SK-N-SH (cell line): ENCODE results near the gene NEK9.
"Not testable (repeated sequence)": the region's sequence is repeated elsewhere in the genome, so short reads cannot be mapped to it uniquely, and the experiment has no call there.

ENCODE experiments used
- CTCF ChIP-seq: fragments of 200-600 bp; sonication (generic); IDR thresholded peaks from 2 replicates; pipeline ENCODE4 v1.6.1; 2017; ENCODE audit warnings: antibody characterized with exemption, mild to moderate bottlenecking, moderate library complexity
- EP300 ChIP-seq, 2 experiments: IDR thresholded peaks; 2 replicates each; pipeline versions ENCODE4 v1.4.0 to v1.6.1; 2012; ENCODE audit warnings: borderline replicate concordance in 1 of 2, low read depth in 1 of 2, low read length in 1 of 2
- EZH2phosphoT487 ChIP-seq: fragments of 200-600 bp; sonication (generic); IDR thresholded peaks from 2 replicates; pipeline ENCODE4 v1.6.1; 2017; ENCODE audit warnings: low read depth, mixed run types, mild to moderate bottlenecking, antibody characterized with exemption, moderate library complexity, borderline replicate concordance
- FOXJ3 ChIP-seq: sonication (generic); formaldehyde crosslinking; IDR thresholded peaks from 2 replicates; pipeline ENCODE4 v1.5.1; 2020; ENCODE audit warnings: mild to moderate bottlenecking, missing genetic modification reagents
- MEF2A ChIP-seq: IDR thresholded peaks from 2 replicates; pipeline ENCODE4 v1.4.0; 2012; ENCODE audit warnings: low read depth, borderline replicate concordance
- REST ChIP-seq: IDR thresholded peaks from 2 replicates; pipeline ENCODE4 v1.6.1; 2012; ENCODE audit warnings: mild to moderate bottlenecking, low read depth, low read length, moderate library complexity
- RFX5 ChIP-seq: IDR thresholded peaks from 2 replicates; pipeline ENCODE4 v1.6.1; 2012; ENCODE audit warnings: mild to moderate bottlenecking, improper control_type of control experiment, low read length
- RXRA ChIP-seq: IDR thresholded peaks from 2 replicates; pipeline ENCODE4 v1.4.0; 2012; ENCODE audit warnings: low read depth, mild to moderate bottlenecking, borderline replicate concordance
- SMC3 ChIP-seq: IDR thresholded peaks from 2 replicates; pipeline ENCODE4 v1.6.1; 2012; ENCODE audit warnings: low read depth, low read length, improper control_type of control experiment
- TEAD4 ChIP-seq: IDR thresholded peaks from 2 replicates; pipeline ENCODE4 v1.4.0; 2012; ENCODE audit warnings: mild to moderate bottlenecking, borderline replicate concordance; ENCODE audit not compliant: insufficient read depth
- YY1 ChIP-seq: IDR thresholded peaks from 2 replicates; pipeline ENCODE4 v1.4.0; 2012; ENCODE audit warnings: low read depth, mild to moderate bottlenecking

GRCh38 chr14:75127474-75127820, 599 bp upstream of the NEK9 start:
- not testable (repeated sequence) for TF ChIP-seq SMC3; CTCF; RXRA; EP300 (IDR thresholded peaks at IDR 0.05; ENCODE audit: borderline replicate concordance in 1 of 2, low read depth in 1 of 2, low read length in 1 of 2); REST; RFX5; EZH2phosphoT487; MEF2A; FOXJ3; YY1; TEAD4
